Hematopoietic multipotent progenitor cell treated with erythropoietin and hydrocortisone succinate and interleukin-3 and kit ligand, for 15 days (in vitro differentiated cells): ENCODE results near the gene B3GNT8.
A peak's percentile ranks its signal among the peaks of the same experiment; 100 is the strongest.
"Not testable (repeated sequence)": the region's sequence is repeated elsewhere in the genome, so short reads cannot be mapped to it uniquely, and the experiment has no call there.

Source experiments
- DNase-seq: peaks from one replicate; pipeline ENCODE4 v3.0.0-alpha.2; 2015; ENCODE audit warnings: low spot score

Gene B3GNT8

DNA sequence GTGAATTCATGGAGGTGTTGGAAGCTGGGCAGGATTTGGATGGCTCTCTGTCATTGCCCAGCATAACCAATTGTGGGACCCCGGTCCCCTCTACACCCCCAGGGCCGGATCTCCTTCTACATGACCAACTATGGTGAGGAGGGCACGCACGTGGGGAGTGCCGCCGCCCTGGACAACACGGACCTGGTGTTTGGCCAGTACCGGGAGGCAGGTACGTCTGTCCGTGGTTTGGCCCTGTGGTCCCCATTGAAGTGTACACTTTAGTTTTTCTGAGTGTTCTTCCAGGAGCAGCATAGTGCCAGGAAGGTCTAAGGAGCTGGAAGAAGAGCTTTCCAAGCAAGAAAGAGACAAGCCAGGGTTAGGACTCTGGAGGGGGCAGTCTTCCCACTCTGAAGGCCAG lies 13.2 kb downstream of the B3GNT8 start:
- DNase-seq = no peak

DNA sequence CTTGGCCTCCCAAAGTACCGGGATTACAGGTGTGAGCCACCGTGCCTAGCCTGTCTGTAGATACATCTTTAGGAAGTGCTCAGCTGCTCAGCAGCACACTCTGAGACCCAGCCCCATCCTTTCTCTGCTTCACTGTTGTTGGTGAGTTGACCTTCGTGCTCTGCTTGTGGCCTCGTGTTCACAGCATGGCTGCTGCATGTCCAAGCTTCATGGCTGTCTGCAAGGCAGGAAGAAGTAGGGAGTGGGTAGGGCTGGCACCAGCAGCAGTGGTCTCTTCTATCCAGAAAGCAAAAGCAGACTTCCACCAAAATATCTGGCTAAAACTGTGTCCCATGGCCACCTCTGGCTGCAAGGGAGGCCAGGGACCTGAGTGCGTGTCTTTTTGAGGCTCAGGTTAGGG lies 14.2 kb downstream of the B3GNT8 start:
- DNase-seq = no peak

DNA sequence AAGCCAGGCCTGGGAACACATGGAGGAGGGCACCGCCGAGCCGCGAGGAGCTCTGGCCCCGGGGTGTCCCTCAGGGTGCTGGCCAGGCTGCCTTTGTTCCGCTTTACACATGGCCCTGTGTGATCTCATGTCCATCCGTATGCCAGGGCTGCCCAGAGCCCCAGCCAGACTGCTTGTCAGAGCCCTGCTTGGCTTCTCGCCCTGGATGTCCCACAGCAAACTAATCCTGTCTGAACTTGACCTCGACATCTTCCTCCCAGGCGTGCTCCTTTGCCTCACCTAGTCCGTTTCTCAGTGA lies 15.3 kb downstream of the B3GNT8 start:
- DNase-seq = no peak

DNA sequence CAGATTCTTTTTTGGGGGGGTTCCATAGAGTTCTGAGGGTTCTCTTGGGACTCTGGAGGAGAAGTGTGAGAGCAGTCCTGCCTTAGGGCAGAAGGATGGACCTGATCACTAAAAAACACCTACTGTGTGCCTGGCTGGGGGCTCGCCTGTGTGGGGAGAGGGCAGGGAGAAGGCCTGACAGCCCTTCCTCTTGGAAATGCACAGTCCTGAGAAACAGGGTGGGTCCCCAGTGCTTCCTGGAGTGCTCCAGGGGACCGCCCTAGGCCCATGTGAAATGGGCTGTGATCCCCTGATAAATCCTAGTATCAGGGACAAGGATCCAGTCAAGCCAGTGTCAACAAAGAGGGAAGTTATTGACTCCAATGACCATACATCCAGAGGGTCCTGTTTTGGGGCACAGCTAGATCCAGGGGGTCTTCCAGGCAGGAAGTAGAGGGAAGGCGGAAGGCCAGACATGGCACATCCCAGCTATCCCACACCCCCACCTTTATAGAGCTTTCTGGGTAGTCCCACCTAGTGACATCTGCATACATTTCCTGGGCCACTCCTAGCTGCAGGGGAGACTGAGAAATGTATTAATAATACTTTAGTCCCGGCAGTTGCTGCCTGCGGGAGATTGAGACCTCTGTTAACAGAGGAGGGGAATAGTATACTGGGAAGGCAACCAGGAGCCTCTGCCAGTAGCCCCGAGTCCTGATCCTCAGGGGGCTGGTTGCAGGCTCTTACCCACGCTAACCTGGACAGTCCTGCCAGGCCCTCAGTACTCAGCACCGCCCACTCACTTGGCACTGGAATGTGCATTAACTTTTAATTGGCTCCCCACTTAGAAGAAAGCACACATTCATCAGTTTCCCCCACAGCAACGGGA lies 15.8 kb downstream of the B3GNT8 start:
- DNase-seq = no peak

DNA sequence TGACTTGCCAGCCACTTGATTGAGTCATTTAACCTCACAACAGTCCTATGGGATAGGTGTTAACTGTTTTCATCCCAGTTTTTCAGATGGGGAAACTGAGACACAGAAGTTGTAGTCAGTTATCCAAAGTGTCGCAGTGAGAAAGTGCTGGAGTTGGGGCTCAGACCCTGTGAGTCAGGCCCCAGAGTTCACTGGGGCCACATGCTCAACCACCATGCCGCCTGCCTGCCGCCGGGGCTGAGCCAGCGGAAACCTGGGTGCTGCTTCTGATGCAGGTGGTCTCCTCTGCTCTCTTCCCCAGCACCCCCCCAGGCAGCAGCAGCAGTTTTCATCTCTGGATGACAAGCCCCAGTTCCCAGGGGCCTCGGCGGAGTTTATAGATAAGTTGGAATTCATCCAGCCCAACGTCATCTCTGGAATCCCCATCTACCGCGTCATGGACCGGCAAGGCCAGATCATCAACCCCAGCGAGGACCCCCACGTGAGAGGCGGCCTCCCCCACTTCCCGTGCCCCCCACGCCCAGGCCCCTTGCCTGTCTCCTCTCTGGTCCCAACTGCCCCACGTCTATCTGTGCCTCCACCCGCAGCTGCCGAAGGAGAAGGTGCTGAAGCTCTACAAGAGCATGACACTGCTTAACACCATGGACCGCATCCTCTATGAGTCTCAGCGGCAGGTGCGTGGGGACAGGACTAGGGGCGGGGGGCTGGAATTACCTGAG lies 16.7 kb downstream of the B3GNT8 start:
- DNase-seq = no peak

DNA sequence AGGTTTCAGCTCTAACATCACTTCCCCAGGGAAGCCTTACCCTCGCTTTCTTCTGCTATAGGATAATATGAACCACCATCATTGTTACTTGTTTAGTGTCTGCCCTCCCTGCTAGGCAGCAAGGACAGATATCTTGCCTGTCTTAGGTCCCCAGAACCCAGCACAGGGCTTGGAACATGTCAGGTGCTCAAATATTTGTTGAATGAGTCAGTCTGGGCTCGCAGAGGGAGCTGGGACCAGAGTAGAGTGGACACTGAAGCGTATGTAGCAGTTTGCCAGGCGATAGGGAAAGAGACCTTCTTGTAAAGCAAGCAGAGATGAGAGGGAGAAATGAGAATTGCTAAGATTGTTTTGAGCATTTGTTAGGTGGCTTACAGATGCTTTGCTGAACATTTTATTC lies 17.9 kb downstream of the B3GNT8 start:
- DNase-seq = no peak

DNA sequence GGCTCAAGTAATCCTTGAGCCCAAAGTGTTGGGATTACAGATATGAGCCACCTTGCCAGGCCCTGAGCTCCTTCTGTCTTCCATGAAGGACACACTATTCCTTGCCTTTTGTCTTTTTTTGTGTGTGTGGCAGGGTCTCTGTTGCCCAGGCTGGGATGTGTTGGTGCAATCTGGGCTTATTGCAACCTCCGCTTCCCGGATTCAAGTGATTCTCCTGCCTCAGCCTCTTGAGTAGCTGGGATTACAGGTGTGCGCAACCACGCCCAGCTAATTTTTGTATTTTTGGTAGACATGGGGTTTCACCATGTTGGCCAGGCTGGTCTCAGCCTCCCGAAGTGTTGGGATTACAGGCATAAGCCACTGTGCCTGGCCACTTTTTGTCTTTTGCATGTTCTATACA lies 18.3 kb downstream of the B3GNT8 start:
- not testable (repeated sequence) for DNase-seq

DNA sequence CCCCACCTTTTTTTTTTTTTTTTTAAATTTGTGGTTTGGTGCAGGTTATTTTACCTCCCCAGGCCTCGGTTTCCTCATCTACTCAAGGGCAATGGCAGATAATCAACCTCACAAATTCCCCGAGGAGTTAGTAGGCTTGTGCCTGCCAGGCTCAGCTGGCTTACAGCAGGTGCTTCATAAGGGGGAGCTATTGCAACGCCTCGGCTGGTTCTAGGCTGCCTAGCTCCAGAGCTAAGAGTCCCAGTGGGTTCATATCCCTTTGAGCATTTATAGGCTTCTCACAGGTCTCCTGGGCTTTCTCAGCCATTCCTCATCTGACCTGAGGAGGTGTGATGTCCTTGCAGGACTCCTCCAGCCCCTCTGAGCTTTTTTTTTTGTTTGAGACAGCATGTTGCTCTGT lies 18.9 kb downstream of the B3GNT8 start:
- no peak for DNase-seq

DNA sequence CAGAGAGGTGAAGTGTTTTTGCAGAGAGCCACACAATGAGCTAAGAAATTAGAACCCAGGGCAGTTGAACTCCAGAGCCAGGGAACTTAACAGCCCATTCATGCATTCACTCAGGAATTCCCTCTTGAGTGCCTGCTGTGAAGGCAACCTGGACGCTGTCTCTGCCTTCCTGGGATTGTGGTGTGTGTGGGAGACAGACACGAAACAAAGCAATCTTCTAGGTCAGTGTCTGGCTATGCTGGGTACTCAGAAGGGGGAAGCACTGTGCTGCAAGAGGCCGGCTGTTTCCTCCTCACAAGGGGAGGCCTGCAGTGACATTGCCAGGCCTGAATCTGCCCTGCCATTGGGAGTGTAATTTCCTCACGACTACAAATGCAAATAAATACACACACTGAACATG lies 19.9 kb downstream of the B3GNT8 start:
- DNase-seq = no peak

DNA sequence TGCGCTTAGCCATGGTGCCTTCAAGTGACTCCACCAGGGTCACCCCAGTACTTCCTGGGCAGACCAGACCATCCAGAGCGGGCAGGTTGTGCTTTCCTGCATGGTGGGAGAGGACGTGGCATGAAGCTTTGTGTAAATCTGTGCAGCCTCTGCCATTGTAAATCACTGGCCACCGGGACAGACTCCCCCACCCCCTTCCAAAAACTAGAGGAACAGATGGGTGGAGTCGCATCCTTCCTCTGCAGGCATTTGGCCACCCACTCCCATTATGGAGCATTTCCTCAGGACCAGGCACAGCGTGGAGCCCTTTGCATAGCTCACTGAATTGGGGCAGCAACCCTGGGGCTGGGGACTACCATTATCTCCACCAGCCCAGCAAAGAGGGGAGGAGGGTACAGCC lies 21.4 kb downstream of the B3GNT8 start:
- DNase-seq = no peak

DNA sequence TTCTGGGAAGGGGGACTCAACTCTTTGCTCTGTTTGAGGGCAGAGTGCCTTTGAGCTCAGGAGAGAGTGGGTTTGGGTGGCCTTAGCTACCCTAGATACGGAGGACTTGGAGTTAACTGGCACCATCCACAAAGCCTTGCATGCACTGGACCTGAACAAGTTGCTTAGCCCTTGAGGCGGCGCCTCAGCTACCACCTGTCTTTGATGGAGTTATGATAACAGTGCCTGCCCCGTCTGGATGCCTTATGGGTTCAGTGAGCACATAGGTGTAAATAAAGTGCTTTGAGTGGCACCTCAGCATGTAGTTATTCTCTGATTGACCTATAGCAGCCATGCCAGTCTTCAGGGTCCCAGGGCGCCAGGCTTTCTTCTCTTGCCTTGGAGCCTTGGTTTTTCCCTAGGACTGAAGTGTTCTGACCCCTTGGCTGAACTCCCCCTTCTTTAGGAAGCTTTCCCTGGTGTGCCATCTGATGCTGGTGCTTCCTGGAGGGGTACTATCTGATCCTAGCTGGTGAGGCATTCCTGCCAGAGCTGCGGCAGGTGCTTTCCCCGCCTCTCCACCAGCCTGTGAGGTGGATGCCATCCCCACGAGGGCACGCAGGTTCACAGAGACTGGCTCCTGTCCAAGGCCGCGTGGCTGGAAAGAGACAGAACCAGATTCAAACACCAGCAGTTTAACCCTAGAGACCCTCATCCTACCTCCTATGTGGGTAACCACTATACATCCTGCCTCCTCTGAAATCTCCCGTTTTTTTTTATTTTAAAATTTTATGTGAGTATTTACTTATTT lies 23.8 kb downstream of the B3GNT8 start:
- DNase-seq = no peak

DNA sequence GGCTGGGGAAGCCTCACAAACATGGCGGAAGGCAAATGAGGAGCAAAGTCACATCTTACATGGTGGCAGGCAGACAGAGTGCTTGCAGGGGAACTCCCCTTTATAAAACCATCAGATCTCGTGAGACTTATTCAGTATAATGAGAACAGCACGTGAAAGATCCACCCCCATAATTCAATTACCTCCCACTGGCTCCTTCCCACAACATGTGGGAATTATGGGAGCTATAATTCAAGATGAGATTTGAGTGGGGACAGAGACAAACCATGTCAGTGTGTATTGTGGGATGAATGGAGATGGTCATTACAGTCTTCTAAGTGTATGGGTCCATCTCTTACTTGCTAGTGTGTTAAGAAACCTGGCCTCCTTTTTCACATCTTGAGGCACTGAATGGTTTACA lies 25.2 kb downstream of the B3GNT8 start:
- DNase-seq = no peak

DNA sequence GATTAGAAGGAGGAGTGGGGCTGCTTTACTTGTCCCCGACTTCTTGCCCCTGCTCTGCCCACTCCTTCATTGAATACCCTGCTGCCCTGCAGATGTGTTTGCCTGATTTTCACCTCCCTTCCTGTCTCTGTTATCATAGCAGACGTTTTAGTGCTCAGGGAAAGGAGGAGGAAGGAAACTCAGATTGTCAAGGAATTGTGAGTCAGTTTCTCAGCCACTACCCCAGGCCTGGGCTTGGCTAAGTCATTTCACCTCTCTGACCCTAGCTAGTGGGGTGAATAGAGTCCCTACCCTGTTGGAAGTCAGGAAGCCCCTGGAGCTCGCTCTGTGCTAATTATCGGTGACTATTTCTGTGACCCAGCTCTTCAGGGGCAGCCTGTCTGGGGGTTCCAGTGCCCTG lies 25.7 kb downstream of the B3GNT8 start:
- DNase-seq = no peak

DNA sequence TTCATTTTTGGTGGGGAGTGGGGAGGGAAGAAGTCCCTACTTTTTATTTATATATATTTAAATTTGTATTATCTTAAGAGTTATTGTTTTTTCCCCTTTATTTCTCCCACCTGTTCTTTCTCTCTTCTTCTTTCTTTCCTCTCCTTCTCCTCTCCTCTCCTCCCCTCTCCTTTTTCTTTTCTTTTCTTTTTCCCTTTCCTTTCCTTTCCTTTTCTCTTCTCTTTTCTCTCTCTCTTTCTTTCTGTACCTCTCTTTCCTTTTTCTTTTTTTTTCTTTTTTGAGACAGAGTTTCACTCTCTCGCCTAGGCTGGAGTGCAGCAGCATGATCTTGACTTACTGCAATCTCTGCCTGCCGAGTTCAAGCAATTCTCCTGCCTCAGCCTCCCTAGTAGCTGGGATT lies 27.6 kb downstream of the B3GNT8 start:
- DNase-seq = no peak

DNA sequence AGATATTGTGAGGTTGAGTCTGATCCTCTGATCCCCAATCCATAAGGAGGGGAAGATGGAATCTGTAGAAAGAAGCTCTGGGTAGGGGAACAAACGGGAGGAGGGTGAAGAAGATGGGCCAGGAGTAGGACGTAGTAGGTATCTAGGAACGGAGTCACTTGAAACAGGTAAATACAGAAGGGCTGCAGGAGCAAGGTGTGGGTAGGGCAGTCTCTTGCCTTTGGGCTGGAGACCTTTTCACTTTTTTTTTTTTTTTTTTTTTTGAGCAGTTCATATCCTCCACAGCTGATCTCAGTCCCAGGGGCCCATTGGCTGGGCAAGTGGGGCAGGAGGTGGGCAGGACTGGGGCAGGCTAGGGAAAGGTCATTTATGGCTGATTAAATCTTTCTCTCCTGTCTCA lies 28.1 kb downstream of the B3GNT8 start:
- DNase-seq = no peak

DNA sequence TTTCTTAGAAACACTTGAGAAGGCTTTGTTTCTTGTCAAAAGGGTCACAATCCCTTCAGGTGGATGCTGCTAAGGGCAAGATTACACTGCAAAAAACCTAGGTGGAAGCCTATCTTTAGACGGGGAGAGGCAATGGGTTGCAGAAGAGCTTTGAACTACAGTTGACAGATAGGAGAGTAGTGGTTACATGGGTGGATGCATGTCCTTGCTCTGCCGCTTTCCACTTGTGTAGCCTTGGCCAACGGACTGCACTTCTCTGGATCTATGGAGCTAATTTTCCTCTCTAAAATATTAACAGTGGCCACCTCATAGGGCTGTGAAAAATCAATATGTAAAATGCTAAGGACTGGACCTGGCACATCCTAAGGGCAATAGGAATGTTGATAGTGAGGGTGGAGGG lies 28.6 kb downstream of the B3GNT8 start:
- DNase-seq = no peak

DNA sequence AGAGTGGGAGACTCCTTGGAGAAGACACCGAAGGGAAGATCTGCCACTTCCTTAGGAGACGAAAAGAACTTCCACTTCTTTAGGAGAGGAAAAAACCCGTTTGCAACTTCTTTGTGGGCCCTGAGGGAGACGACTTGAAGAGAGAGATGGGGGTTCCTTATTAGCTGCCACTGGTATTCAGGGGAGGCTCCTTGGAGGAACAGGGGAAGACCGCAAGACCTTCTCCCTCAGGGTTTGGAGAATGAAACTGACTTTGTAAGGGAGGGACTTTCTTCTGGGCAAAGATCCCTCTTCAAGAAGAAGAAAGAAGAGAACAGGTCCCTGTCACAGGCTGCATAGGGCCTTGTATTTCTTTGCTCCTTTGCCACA lies 29.1 kb downstream of the B3GNT8 start:
- DNase-seq = no peak

DNA sequence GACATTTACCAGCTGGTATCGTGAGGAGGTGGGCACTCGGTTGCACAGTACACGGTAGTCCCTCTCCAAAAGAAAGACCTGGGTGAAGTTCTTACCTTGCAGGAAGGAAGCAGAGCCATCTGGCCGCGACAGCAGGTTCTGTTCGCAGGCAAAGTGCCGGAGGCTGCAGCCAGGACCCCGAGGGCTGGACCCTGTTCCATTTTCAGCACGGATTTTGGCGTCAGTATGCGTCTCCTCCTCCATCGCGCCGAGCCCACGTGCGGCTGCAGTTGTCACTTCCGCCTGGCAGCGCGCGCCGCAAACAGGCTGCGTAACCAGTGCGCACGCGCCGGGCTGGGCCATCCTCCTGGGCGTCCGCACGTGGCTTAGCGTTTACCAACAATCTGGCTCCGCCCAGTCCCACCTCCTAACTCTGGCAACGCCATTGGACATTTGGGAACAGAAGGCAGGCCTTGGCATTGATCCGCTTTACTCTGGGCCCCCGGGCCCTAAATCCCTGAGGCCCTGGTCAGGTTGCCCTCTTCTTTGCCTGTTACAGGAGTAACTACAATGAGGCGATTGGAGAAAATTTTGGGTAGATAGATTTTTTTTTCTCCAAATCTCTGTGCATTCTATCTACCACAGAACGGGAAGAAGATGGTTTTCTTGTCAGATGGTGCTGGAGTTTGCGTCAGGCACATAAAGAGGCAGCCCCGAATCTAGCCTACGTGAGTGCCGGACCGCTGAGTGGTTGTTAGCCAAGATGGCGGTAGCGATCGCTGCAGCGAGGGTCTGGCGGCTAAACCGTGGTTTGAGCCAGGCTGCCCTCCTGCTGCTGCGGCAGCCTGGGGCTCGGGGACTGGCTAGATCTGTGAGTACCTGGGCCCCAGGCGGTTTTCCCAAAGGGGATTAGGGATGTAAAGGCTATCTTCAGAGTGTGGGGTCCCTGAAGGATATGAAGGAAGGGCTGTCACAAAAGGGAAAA lies 29.8 kb downstream of the B3GNT8 start, which contains the start of the genes BCKDHA and EXOSC5:
BCKDHA (plus strand) TSS at position 733 of the 964 bp plus-strand sequence; CDS start at position 743, 10 bp downstream.
EXOSC5 (minus strand) TSS at position 274 of the 964 bp plus-strand sequence; CDS start at position 243, 31 bp downstream.
- peak; percentile 100 for DNase-seq

DNA sequence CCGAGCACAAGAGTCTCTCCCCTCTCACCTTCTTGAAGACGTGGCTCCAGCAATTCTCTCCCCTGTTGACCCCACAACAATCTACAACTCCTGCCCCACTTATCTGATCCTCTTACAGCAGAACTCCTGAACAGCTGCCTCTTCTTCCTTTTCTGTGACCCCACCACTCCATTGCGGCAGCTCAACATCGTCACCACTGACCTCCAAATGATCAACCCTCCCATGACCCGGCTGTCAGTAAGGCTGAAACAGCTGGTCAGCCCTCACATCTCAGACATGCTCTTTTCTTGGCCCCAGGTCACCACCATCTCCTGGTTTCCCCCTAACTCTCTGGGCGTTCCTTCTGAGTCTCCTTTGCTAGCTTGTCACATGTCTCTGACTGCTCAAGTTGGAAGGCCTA lies 31.8 kb downstream of the B3GNT8 start:
- DNase-seq = no peak

DNA sequence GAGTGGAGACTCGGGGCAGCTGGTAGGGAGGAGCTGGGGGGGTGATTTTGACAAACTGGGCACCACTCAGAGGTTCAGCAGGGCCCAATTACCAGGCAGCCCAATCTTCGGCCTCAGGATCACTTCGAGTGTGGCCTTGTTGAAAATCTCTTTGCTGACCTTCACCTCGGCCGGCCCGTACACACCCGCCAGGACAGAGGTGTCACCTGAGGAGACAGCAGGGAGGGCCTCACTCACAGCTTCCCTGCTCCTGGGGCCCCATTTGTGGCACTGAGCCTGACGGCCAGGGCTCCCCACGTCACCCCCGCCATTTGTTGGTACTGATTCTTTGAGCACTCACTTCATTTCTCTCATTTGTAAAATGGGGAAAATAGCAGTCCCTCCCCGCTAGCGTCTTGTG lies 34.4 kb downstream of the B3GNT8 start:
- no peak for DNase-seq

DNA sequence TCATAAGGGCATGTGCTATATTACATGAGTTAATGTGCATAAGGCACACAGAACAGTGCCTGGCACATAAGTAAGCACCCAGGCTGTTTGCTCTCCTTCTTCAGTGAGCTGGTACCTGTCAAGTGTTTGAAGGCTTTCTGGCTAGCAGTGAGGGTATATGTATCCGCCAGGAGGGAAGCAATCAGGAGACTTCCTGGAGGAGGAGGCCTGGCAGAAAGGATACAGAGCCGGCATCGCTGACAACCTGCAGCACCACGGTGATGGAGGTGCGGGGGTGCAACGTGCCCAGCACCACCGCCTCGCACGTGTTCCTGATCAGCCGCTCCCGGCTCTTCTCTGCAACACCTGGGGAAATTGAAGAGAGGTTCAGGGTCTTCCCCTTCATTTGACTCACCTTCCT lies 35.6 kb downstream of the B3GNT8 start:
- DNase-seq = no peak

DNA sequence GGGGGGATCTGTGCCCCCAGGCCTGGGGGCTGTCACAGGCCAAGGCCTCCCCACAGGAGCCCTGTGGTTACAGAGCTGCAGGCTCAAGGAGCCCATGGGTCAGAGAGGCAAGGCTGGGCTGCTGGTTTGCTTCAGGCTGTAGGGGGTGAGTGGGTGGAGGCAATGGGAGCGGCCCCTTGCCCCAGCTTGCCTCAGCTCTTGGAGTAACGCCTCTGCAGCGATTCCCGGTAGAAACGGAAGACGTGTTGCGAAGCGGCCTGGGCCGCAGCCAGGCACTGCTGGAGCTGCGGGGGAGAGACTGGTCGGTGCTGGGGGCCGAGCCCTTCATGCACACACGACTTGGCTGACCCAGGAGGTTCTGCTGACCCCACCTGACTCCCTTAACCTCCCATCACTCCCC lies 40.7 kb downstream of the B3GNT8 start:
- no peak for DNase-seq
